BE2C (cell line): ENCODE measurements around the gene GALNT9.

ENCODE experiments used
- DNase-seq: peaks from one replicate; pipeline ENCODE4 v3.0.0-alpha.2; 2020
- H3K27me3 ChIP-seq: fragments of 250-450 bp; sonication (Bioruptor Pico); 2 replicates; pipeline ENCODE4 v1.5.1; 2020; ENCODE audit warnings: mild to moderate bottlenecking
- H3K36me3 ChIP-seq: fragments of 250-450 bp; sonication (Bioruptor Pico); 2 replicates; pipeline ENCODE4 v1.5.1; 2020; ENCODE audit warnings: mild to moderate bottlenecking
- H3K4me1 ChIP-seq: fragments of 250-450 bp; sonication (Bioruptor Pico); 2 replicates; pipeline ENCODE4 v1.5.1; 2020
- H3K4me3 ChIP-seq: 2 replicates; pipeline ENCODE4 v1.5.1; 2011; ENCODE audit warnings: low read depth, low read length
- H3K9me3 ChIP-seq: fragments of 250-450 bp; sonication (Bioruptor Pico); 2 replicates; pipeline ENCODE4 v1.5.1; 2020
- TF ChIP-seq, protein P1 (sequence below): IDR thresholded peaks from 2 replicates; pipeline ENCODE4 v1.5.1; 2012; ENCODE audit warnings: mild to moderate bottlenecking, low read depth, low read length

Gene GALNT9

DNA sequence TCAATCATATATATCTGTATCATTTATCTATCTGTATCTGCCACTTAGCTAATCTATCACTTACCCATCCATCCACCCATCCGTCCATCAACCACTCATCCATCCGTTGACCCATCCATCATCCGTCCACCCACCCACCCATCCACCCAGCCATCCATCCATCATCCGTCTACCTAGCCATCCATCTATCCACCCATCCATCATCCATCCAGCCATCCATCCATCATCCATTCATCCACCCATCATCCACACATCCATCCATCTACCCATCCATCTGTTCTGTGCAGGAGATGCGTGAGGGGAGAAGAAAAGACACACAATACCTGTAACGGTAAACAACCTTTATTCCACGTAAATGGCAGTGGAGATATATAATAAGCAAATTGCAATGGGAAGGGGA is 165.0 kb downstream of the GALNT9 start:
- H3K4me1 ChIP-seq = no peaks in the 10 kb centered on the region
- H3K36me3 ChIP-seq = no peaks in the 10 kb centered on the region
- TF ChIP-seq, protein P1, sequence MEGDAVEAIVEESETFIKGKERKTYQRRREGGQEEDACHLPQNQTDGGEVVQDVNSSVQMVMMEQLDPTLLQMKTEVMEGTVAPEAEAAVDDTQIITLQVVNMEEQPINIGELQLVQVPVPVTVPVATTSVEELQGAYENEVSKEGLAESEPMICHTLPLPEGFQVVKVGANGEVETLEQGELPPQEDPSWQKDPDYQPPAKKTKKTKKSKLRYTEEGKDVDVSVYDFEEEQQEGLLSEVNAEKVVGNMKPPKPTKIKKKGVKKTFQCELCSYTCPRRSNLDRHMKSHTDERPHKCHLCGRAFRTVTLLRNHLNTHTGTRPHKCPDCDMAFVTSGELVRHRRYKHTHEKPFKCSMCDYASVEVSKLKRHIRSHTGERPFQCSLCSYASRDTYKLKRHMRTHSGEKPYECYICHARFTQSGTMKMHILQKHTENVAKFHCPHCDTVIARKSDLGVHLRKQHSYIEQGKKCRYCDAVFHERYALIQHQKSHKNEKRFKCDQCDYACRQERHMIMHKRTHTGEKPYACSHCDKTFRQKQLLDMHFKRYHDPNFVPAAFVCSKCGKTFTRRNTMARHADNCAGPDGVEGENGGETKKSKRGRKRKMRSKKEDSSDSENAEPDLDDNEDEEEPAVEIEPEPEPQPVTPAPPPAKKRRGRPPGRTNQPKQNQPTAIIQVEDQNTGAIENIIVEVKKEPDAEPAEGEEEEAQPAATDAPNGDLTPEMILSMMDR = no peak

DNA sequence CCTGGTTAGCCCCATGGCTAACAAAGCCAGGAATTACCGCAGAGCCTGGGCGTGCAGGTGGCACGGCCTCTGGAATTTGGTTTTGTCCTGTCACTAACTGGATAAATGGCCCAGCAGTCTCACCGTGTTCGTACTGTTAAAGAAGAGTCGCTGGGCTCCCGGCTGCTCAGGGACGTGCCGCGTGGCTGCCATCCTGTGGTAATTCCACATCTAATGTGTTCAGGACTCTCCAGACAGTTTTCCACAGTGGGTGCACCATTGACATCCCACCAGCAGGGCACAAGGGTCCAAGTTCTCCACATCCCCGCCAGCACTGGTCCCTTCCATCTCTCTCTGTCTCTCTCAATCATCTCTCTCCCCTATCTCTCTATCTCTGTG is 165.5 kb downstream of the GALNT9 start:
- DNase-seq = no peak
- H3K27me3 ChIP-seq = peaks cover 40% of the 10 kb centered on the region
- H3K9me3 ChIP-seq = no peaks in the 10 kb centered on the region
- no peaks in the 10 kb centered on the region for H3K36me3 ChIP-seq
- no peaks in the 10 kb centered on the region for H3K4me1 ChIP-seq
- H3K4me3 ChIP-seq = no peak overlapping the region
- TF ChIP-seq, protein P1 = peak; percentile 38

More for the DNA sequence above, 165.0 kb downstream of the GALNT9 start:
- H3K9me3 ChIP-seq = no peaks in the 10 kb centered on the region
- DNase-seq = no peak
- H3K4me3 ChIP-seq = no peak overlapping the region
- H3K27me3 ChIP-seq = peaks cover 41% of the 10 kb centered on the region

DNA sequence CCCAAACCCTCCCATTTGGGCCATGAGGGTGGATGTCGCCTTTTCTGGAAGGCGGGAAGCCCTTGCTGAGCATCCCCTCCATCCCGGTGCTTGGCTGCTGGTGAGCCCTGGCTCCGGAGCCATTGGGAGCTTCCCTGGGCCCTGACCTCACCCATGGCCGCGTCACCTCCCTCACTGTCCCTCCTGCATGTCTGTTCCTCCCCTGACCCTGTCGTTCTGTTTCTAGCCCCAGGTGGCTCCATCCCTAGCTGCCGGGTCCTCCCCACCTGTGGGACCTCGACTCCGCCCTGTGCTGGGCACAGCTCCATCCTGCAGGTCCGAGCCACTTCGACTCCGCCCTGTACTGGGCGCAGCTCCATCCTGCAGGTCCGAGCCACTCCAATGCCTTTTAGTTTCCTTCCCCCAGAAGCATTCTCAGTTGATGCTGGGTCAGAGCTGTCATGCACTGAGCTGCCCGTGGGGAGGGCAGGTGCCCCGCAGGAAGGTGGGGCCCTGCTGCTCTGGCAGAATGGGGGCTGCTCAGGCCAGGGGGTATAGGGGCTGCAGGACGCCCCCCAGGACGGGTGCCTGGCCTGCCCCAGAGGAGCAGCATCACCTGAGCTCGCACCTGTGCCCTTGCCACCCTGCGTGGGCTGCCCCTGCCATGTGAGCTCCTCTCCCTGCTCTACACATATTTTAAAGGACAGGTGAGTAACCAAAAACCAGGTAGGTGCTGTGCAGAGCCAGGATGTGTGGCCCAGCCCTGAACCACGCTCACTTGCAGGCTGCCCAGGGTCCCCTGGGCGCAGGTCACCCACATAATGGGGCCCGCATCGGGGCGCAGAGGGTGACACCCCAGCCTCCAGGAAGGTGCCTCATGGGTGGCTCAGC is 166.1 kb downstream of the GALNT9 start:
- H3K4me3 ChIP-seq = no peak overlapping the region
- no peak for DNase-seq
- no peaks in the 10 kb centered on the region for H3K36me3 ChIP-seq
- H3K27me3 ChIP-seq = peaks cover 35% of the 10 kb centered on the region
- no peaks in the 10 kb centered on the region for H3K9me3 ChIP-seq
- H3K4me1 ChIP-seq = no peaks in the 10 kb centered on the region
- TF ChIP-seq, protein P1 = no peak

DNA sequence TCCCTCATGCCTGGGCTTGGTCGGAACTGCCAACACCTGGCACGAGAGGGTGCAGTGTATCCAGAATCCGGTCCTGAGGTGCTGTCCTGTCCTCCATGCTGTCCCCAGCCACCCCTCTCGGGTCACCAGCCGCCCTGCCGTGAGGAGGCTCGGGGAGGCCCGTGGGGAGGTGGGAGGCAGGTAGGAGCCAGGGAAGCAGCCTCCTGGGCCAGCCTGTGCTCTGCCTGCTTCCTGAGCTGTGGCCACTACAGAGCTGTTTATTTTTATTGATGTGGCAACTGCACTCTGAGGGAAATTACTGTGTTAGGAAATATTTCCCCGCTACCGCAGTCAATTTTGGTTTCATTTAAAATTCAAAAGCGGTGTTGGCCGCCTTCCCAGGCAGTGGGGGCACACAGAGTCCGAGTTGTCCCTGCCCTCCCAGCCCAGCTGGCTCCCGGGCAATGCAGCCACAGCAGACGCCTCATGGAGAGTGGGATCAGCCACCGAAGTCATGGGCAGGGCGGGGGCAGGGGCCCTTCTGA is 166.8 kb downstream of the GALNT9 start:
- Histone ChIP-seq H3K9me3 (no peaks in the 10 kb centered on the region), H3K4me3 (no peak overlapping the region), H3K4me1 (no peaks in the 10 kb centered on the region), H3K27me3 (peaks cover 32% of the 10 kb centered on the region), H3K36me3 (no peaks in the 10 kb centered on the region)
- TF ChIP-seq, protein P1 = no peak
- no peak for DNase-seq

DNA sequence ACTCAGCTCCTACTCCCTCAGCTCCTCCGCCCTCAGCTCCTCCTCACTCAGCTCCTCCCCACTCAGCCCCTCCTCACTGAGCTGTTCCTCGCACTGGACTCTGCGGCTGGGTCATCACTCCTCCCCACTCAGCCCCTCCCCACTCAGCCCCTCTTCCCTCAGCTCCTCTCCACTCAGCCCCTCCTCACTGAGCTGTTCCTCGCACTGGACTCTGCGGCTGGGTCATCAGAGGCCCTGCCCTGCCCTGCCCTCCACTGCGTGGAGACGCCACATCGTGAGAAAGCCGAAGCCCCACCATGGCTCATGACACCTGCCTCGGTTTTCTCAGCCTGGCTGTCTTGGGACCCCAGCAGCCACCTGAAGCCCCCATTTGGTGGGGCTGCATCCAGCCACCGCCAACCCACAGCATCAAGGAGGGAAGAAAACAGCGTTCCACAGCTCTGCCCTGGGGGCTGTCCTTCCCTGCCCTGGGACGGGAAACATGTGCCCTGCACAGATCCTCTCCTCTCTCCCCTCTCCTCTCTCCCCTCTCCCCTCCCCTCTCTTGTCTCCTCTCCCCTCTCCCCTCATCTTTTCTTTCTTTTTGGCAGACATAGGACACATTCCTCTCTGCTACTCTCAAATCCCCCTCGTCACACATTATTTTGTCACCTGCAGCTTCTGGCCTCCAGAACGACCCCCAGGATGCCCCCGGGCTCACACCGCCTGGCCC is 167.4 kb downstream of the GALNT9 start:
- Histone ChIP-seq H3K36me3 (no peaks in the 10 kb centered on the region), H3K27me3 (peaks cover 32% of the 10 kb centered on the region), H3K4me1 (no peaks in the 10 kb centered on the region), H3K4me3 (no peak overlapping the region), H3K9me3 (no peaks in the 10 kb centered on the region; the same call in 1 of the 2 replicates)
- TF ChIP-seq, protein P1 = no peak
- no peak for DNase-seq
